NCI-H2107 treated with DMSO at 0.1 percent for 48 hours (cell line): ENCODE measurements around the gene ENTPD7.
A peak's percentile ranks its signal among the peaks of the same experiment; 100 is the strongest.
"Not testable (repeated sequence)": the region's sequence is repeated elsewhere in the genome, so short reads cannot be mapped to it uniquely, and the experiment has no call there.

Experiments used
- DNase-seq: peaks from one replicate; lab custom pipeline; 2025; ENCODE audit not compliant: unreplicated experiment; lab: John Stamatoyannopoulos, UW

ENTPD7 gene

GRCh38 chr10:99659031-99659867 is at the start of gene ENTPD7:
TSS of gene ENTPD7 (plus strand) at chr10:99659509. CDS start at chr10:99659957, 448 bp downstream.
- peak; percentile 77 for DNase-seq

GRCh38 chr10:99610221-99610620 is 49.1 kb upstream of the ENTPD7 start:
- DNase-seq, result no peak

GRCh38 chr10:99611326-99611725 is 48.0 kb upstream of the ENTPD7 start:
- no peak for DNase-seq

- peak; percentile 43 for DNase-seq
Measured at GRCh38 chr10:99612167-99612831, 47.0 kb upstream of the ENTPD7 start.

- no peak for DNase-seq
Measured at GRCh38 chr10:99615426-99615825, 43.9 kb upstream of the ENTPD7 start.

GRCh38 chr10:99617696-99618095 is 41.6 kb upstream of the ENTPD7 start:
- DNase-seq, result no peak

GRCh38 chr10:99619090-99619800 is 40.1 kb upstream of the ENTPD7 start:
- no peak for DNase-seq

GRCh38 chr10:99619851-99620710 is 39.2 kb upstream of the ENTPD7 start, which contains the start of gene SLC25A28:
TSS of gene SLC25A28 (minus strand) at chr10:99620439. CDS start at chr10:99620335, 104 bp downstream.
- DNase-seq, result peak; percentile 97

- DNase-seq, result peak; percentile 46
Measured at GRCh38 chr10:99620711-99621453, 38.4 kb upstream of the ENTPD7 start.

- no peak for DNase-seq
Measured at GRCh38 chr10:99621454-99622251, 37.7 kb upstream of the ENTPD7 start.

- no peak for DNase-seq
Measured at GRCh38 chr10:99623919-99624318, 35.4 kb upstream of the ENTPD7 start.

- not testable (repeated sequence) for DNase-seq
Measured at GRCh38 chr10:99625124-99625523, 34.2 kb upstream of the ENTPD7 start.

GRCh38 chr10:99628923-99629624 is 30.2 kb upstream of the ENTPD7 start:
- no peak for DNase-seq

GRCh38 chr10:99629625-99629978 is 29.7 kb upstream of the ENTPD7 start:
- no peak for DNase-seq

GRCh38 chr10:99630433-99630832 is 28.9 kb upstream of the ENTPD7 start:
- DNase-seq, result no peak

GRCh38 chr10:99630991-99631390 is 28.3 kb upstream of the ENTPD7 start:
- DNase-seq, result no peak

- DNase-seq, result no peak
Measured at GRCh38 chr10:99631496-99631895, 27.8 kb upstream of the ENTPD7 start.

GRCh38 chr10:99633832-99634231 is 25.5 kb upstream of the ENTPD7 start:
- DNase-seq, result no peak
